DOHH2 (cell line): ENCODE measurements around the gene GBX2.

Experiments
- CTCF ChIP-seq: fragments of 200-600 bp; sonication (generic); IDR thresholded peaks from one replicate; pipeline ENCODE4 v1.5.1; 2014; ENCODE audit warnings: antibody characterized with exemption, mild to moderate bottlenecking, low read depth, low read length; ENCODE audit not compliant: poor library complexity, severe bottlenecking
- EZH2phosphoT487 ChIP-seq: fragments of 200-600 bp; sonication (generic); IDR thresholded peaks from 2 replicates; pipeline ENCODE4 v1.6.1; 2017; ENCODE audit warnings: borderline replicate concordance, mild to moderate bottlenecking, antibody characterized with exemption, low read length, moderate library complexity, mixed read lengths

GRCh38 chr2:236124182-236124893 lies 43.8 kb downstream of the GBX2 start:
- TF ChIP-seq EZH2phosphoT487 (no peak), CTCF (no peak)
